Psoas muscle (tissue), 8 donors: Measurements from ENCODE around the gene TREM2. TPM values are rescaled to one million over a fixed set of nuclear protein-coding genes. Genes with fewer than 3 reads are reported as not detected.

Source experiments
- ATAC-seq, 4 donors: fragments of 200-7000 bp; cut with Tn5 transposase; one replicate each; pipeline ENCODE4 v1.9.1; 2020; ENCODE audit warnings: moderate library complexity in 3 of 4, mild to moderate bottlenecking in 2 of 4
- DNase-seq, 2 donors: peaks; one replicate each; pipeline ENCODE4 v3.0.0-alpha.2; 2020
- H3K27ac ChIP-seq: fragments of 200-600 bp; one replicate; pipeline ENCODE4 v1.8.0; 2022
- H3K27me3 ChIP-seq, 3 donors: fragments of 200-600 bp in 1 of 3; one replicate each; pipeline versions ENCODE4 v1.6.1 to v1.8.0; 2013 to 2022; ENCODE audit warnings: low read length in 2 of 3, mild to moderate bottlenecking in 2 of 3, moderate library complexity in 1 of 3; ENCODE audit not compliant: insufficient read depth in 3 of 3
- H3K36me3 ChIP-seq, 2 donors: fragments of 200-600 bp in 1 of 2; one replicate each; pipeline versions ENCODE4 v1.6.1 to v1.8.0; 2013 to 2022; ENCODE audit warnings: low read depth in 1 of 2, mild to moderate bottlenecking in 1 of 2, moderate library complexity in 1 of 2; ENCODE audit not compliant: insufficient read depth in 1 of 2
- H3K4me1 ChIP-seq: fragments of 200-600 bp; one replicate; pipeline ENCODE4 v1.8.0; 2022
- H3K4me3 ChIP-seq: fragments of 200-600 bp; one replicate; pipeline ENCODE4 v1.8.0; 2022; ENCODE audit warnings: mild to moderate bottlenecking
- H3K9me3 ChIP-seq: fragments of 200-600 bp; one replicate; pipeline ENCODE4 v1.8.0; 2022
- CTCF ChIP-seq: fragments of 200-600 bp; IDR thresholded peaks from one replicate; pipeline ENCODE4 v1.8.0; 2022; ENCODE audit warnings: antibody characterized with exemption
- WGBS, 3 donors: extraction: QIAGEN DNeasy Blood & Tissue Kit; methylation state at CpG; one replicate each; pipeline versions ENCODE4 v1.1.6 to v1.1.7; 2013; 5-methylcytosine and 5-hydroxymethylcytosine counted together
- intact Hi-C, 2 donors: fragments of 100-400 bp; cut with DNase I; formaldehyde crosslinking; loops; one replicate each; pipeline versions ENCODE4 v1.11.0 to v1.14.2; 2022
- long read RNA-seq, 2 donors: library from polyadenylated mRNA; unstranded; transcript quantifications; one replicate each; pipeline ENCODE4 v2.0.0, GENCODE V29; 2021
- polyA plus RNA-seq, 3 donors: library from polyadenylated mRNA; stranded (reverse); fragments of 200-250 nt; gene quantifications; one replicate each; pipeline ENCODE4 v1.2.3, GENCODE V29; 2013
- total RNA-seq, 4 donors: library from RNA; stranded (reverse); fragmentation: NEBNext Ultra II Directional in 2 of 4; extraction: Animal tissue kit (Norgen Biotek cat#: 25700) in 2 of 4; gene quantifications; one replicate each; pipeline versions ENCODE4 v1.2.1 to v1.2.4, GENCODE V29; 2021 to 2023
- donor health status: healthy with polysubstance abuse.
- donor health status: DM: no; HTN: no; CAD: no; lungs with moderate emphysema.
- donor health status: Bipolar disorder and iron deficiency.
- donor health status: healthy.
- donor health status: DM: yes; HTN: yes; CAD: no.
- donor health status: DM: no; HTN: no; CAD: no.
- donor health status: DM: no; HTN: no; CAD: no.
- donor health status: DM: yes; HTN: yes; CAD: no.

The TREM2 gene
- total RNA-seq (under 1 TPM in 3 of 4 donors, not detected in 1; 0.42 to 0.73 (median 0.49) TPM), polyA plus RNA-seq (under 1 TPM; 0.12 to 0.38 (median 0.17) TPM)
- long read RNA-seq, donor 1, partial matches to known transcripts, result 1 of 1 reads
- long read RNA-seq, donor 1, other reads (novel, unspliced or antisense), result 0 of 1 reads
- long read RNA-seq, donor 2, result 0 reads

GRCh38 chr6:41162687-41163418, at the start of gene TREM2:
Gene TREM2 (minus strand): TSS chr6:41163116. CDS start chr6:41163082, 34 bp downstream.
- ATAC-seq, result no peak
- Histone ChIP-seq H3K27ac (no peak within 1 kb of the TSS), H3K27me3 (peaks cover 0 to 2% (median 0%) of the 10 kb centered on the region in 3 donors), H3K9me3 (no peaks in the 10 kb centered on the region), H3K36me3 (no peaks in the 10 kb centered on the region), H3K4me1 (no peaks in the 10 kb centered on the region), H3K4me3 (no peak within 1 kb of the TSS)
- no peak for TF ChIP-seq CTCF
- no peak for DNase-seq
- 73 to 80% (median 77%) methylated on average over 10 of the region's 10 CpGs for WGBS, 3 donors
- intact Hi-C loops, result no loop called here

- intact Hi-C loops, result no loop called here
- 81 to 93% (median 91%) methylated on average over 5 of the region's 5 CpGs for WGBS, 3 donors
Observed at GRCh38 chr6:41209547-41210320, 46.8 kb upstream of the TREM2 start.

GRCh38 chr6:41208439-41209106, 45.7 kb upstream of the TREM2 start:
- H3K4me1 ChIP-seq, result no peaks in the 10 kb centered on the region
- H3K27me3 ChIP-seq, result no peaks in the 10 kb centered on the region
- 61 to 80% (median 76%) methylated on average over 7 of the region's 7 CpGs for WGBS, 3 donors
- H3K9me3 ChIP-seq, result no peaks in the 10 kb centered on the region
- TF ChIP-seq CTCF, result no peak
- no peaks in the 10 kb centered on the region for H3K36me3 ChIP-seq
- H3K4me3 ChIP-seq, result no peak overlapping the region
- intact Hi-C loops, result no loop called here
- ATAC-seq (no peak), DNase-seq (no peak)
- no peak overlapping the region for H3K27ac ChIP-seq

More at GRCh38 chr6:41209547-41210320, 46.8 kb upstream of the TREM2 start:
- Histone ChIP-seq H3K27ac (no peak overlapping the region), H3K4me3 (no peak overlapping the region), H3K36me3 (no peaks in the 10 kb centered on the region), H3K9me3 (no peaks in the 10 kb centered on the region), H3K4me1 (no peaks in the 10 kb centered on the region), H3K27me3 (peaks cover 0 to 5% (median 0%) of the 10 kb centered on the region in 3 donors)
- ATAC-seq, result no peak
- TF ChIP-seq CTCF, result no peak
- no peak for DNase-seq

DNA sequence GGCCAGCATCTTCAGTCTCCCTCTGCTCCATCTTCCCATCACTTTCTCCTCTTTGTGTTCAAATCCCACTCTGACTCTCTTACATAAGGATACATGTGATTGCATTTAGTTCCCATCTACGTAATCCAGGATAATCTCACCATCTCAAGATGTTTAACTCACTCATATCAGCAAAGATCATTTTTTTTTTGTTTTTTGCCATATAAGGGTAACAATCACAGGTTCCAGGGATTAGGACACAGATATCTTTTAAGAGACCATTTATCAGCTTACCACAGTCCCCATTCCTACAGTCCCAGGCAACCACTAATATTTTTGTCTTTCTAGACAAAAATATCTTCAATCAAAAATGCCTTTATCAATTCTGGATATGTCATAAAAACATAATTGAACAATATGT, 41.2 kb upstream of the TREM2 start:
- 74 to 84% (median 78%) methylated on average over 1 of the region's 1 CpG for WGBS, 3 donors
- Histone ChIP-seq H3K27ac (no peak overlapping the region), H3K27me3 (no peaks in the 10 kb centered on the region), H3K36me3 (no peaks in the 10 kb centered on the region), H3K4me1 (no peaks in the 10 kb centered on the region), H3K4me3 (no peak overlapping the region), H3K9me3 (no peaks in the 10 kb centered on the region)
- intact Hi-C loops, result no loop called here
- TF ChIP-seq CTCF, result no peak
- DNase-seq, result no peak
- no peak for ATAC-seq
